ENCODE data around the gene APOB.

APOB gene

GRCh38 chr2:21001988-21002813, 41.7 kb downstream of the APOB start:
- DNase-seq = no peak

GRCh38 chr2:21001225-21001946, 42.5 kb downstream of the APOB start:
- no peak for DNase-seq

- no peak for DNase-seq
These were observed 43.8 kb downstream of the APOB start for GRCh38 chr2:20999906-21000645.

GRCh38 chr2:20998972-20999905, 44.6 kb downstream of the APOB start:
- DNase-seq = no peak

- no peak for DNase-seq
These were observed 45.7 kb downstream of the APOB start for GRCh38 chr2:20997953-20998722.

GRCh38 chr2:20994130-20994529, 49.7 kb downstream of the APOB start:
- DNase-seq = no peak

DNA sequence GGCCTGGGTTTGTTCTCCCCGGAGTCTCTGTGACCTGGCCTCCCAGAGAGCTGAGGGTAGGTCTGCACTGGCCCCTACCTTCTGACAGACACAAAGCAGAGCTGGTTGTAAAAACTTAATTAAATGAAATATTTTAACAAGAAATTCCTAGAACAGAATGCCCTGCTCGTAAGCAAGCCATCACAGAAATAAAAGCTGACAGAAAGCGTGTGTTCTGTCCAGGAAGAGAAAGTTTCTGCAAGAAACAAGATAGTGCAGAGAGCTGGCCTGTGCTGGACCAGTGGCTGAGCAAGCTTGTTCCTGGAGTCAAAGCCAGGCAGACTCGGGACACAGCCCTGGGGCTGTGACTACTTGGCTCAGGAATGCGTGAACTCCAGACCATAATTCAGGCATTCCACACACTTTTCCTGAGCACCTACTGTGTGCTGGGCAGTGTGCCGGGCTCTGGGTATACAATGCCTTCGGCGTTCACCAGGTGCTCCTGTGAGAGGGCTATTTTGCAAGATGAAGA, 51.6 kb downstream of the APOB start:
- DNase-seq = no peak

GRCh38 chr2:20990442-20991430, 53.1 kb downstream of the APOB start:
- no peak for DNase-seq

DNA sequence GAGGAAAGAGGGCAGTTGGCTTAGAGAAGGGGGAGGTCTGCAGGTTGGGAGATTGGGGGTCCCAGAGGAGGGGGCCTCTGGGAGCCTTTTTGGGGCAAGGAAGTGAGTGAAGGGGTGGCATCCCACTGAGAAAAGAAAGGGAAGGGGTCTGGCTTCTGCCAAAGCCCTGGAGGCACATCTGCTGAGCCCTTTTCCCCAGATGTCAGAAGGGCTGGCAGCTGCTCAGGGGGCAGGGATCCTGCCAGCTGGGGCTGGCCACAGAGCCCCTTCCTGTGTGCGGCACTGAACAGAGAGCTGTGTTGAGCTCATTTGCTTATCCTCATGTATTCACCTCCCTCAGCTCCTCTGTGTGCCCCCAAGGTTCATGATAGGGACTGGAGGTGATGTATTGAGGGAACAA, 54.5 kb downstream of the APOB start:
- DNase-seq = no peak

DNA sequence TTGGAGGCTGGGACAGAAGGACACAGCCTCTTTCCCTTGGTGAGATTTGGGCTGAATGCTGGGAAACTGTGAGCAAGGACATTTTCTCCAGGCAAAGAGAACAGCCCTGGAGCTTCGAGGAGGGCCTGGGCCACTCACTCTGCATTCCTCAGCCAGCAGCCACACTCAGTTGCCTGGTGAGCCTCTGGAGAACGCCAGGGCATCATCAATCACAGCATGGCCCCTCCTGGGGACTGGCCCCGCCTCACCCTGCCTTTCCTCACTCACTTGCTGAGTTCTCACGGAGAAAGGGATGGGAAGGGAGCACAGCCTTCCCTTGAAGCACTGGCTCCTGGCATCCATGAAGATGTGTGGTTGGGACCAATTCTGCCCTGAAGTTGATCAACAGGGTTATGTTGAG, 55.0 kb downstream of the APOB start:
- DNase-seq = no peak

GRCh38 chr2:20986024-20986939, 57.6 kb downstream of the APOB start:
- no peak for DNase-seq

DNA sequence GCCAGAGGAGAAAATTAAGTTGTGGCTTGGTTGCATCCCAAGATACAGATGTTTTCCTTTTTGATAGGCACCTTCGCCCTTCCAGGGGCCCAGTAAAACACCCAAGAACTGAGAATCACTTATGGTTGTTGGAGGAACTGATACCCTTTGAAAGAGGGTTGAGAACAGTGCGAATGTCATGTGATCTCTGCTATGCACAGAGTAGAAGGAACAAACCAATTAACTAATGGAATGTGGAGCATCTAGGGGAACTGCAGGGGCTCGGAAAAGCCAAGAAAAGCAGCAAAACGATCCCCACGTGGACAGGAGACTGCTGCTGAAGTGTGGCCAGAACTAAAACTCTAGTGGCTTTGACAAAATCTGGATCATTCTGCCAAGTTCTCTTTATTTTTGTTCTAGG, 58.8 kb downstream of the APOB start:
- DNase-seq = no peak

- DNase-seq = no peak
These were observed 59.5 kb downstream of the APOB start for GRCh38 chr2:20984408-20984807.

DNA sequence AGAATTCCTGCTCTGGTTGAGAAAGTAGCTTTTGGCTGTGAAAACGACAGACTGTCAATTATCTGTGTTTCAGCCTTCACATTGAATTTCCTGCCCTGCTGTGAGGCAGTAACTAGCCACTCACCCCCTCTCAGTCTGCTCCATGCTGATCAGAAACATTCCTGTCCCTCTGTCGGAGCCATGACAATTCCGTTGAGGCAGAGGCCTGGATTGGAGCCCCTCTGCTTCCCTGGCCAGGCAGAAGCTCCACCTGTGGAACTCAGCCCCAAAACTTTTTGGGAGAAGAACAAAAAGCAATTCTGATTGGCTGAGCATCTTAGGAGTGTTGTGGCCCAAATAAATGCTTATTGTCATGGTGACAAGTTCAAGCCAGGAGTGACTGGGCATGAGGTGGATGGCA, 60.0 kb downstream of the APOB start:
- DNase-seq = no peak

DNA sequence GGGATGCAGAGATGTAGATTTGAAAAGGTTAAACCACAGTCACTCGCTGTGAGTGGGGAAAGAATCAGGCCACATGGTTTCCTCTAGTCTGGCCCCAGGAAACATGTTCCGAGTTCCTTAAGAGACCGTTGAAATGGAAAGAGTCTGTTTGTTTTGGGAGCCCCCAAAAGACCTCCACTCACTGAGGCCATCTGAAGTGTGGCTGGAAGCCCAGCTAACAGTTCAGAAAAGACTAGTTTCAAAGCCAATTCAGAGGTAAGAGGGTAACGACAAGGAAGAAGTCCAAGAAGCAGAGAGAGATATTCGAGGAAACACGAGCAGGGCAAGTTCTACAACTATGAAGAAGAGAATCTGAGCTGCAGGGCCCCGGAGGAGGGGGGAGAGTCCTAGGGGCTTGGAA, 61.0 kb downstream of the APOB start:
- DNase-seq = no peak

GRCh38 chr2:20977520-20978180, 66.2 kb downstream of the APOB start:
- no peak for DNase-seq

DNA sequence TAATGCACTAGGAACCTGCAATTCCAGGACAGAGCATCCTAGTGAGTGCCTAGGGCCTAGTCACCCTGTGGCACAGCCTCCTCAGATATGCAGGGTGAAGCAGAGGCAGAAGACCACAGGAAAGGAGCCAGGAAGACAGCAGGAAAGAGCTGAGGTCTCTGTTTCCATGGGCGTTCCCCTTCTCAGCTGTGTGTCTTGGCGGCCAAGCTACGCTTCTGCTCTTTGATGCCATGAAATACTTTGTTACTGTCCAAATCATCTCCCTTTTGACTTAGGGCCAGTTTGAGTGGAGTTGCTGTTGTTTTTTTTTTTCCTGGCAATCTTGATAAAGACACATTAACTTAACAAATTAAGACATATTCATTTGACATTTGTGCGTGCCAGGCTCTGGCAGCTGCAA, 67.3 kb downstream of the APOB start:
- no peak for DNase-seq

DNA sequence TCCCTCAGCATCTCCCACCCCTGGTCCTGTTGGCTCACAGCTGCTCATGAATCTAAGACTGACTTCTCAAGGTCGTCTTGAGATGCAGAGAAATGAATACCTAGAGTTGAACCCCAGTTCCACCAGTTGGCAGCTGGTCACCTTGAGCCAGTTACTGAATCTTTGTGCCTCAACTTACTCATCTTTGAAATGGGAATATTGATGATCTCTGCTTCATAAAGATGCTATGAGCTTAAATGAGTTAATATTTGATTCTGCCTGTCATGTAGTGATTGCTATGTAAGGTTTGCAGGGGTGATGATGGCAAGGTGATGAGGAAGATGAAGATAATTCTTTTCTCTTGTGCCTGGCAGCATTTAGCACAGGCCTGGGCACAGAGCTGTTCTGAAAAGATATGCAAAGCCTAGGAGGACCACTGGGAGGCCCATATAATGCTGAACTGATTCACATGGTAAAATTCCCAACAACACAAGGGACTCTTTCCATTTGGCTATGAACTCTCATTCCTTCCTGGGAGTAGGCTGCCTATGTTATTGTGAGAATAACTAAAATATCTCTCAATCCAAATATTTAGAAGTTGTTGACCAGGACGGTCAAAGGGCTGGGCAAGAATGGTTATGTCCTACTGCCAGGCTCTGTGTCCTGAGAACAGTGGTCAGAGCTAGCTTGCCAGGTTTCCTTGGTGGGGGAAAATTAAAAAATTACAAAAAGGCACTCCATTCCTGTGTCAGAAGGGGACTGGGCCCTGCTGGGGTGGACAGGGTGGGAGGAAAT, 70.9 kb downstream of the APOB start:
- DNase-seq = no peak
